GM18526 (cell line): ENCODE results near the gene MCL1.

Experiments used
- POLR2A ChIP-seq: IDR thresholded peaks from 3 replicates; pipeline ENCODE4 v1.6.1; 2011; ENCODE audit not compliant: insufficient read length; ENCODE audit errors: extremely low read depth

Gene MCL1

GRCh38 chr1:150552128-150552910 is 27.1 kb downstream of the MCL1 start:
- TF ChIP-seq POLR2A, result no peak

- no peak for TF ChIP-seq POLR2A
Observed at GRCh38 chr1:150551784-150552127, 27.7 kb downstream of the MCL1 start.

GRCh38 chr1:150551051-150551783 is 28.2 kb downstream of the MCL1 start:
- no peak for TF ChIP-seq POLR2A

GRCh38 chr1:150550222-150551050 is 29.0 kb downstream of the MCL1 start:
- TF ChIP-seq POLR2A, result no peak

GRCh38 chr1:150549496-150550221 is 29.8 kb downstream of the MCL1 start:
- TF ChIP-seq POLR2A, result no peak

- TF ChIP-seq POLR2A, result no peak
Observed at GRCh38 chr1:150548632-150549495, 30.5 kb downstream of the MCL1 start, which contains the start of gene ADAMTSL4. Gene ADAMTSL4, plus strand, starts transcription at chr1:150549408. Its CDS starts 2,881 bp downstream, at chr1:150552289.

- TF ChIP-seq POLR2A, result no peak
Observed at GRCh38 chr1:150548324-150548631, 31.1 kb downstream of the MCL1 start.

GRCh38 chr1:150546294-150546937 is 33.0 kb downstream of the MCL1 start:
- TF ChIP-seq POLR2A, result no peak

GRCh38 chr1:150545486-150546032 is 33.9 kb downstream of the MCL1 start:
- TF ChIP-seq POLR2A, result no peak

GRCh38 chr1:150544204-150544603 is 35.2 kb downstream of the MCL1 start:
- no peak for TF ChIP-seq POLR2A

GRCh38 chr1:150543500-150544143 is 35.8 kb downstream of the MCL1 start:
- no peak for TF ChIP-seq POLR2A

GRCh38 chr1:150537732-150538684 is 41.4 kb downstream of the MCL1 start:
- TF ChIP-seq POLR2A, result no peak
